GM21737 (cell line): Measurements from ENCODE around the gene IGFL4.

ENCODE experiments used
- ATAC-seq: cut with Tn5 transposase; IDR thresholded peaks from one replicate; pipeline ENCODE4 v1.9.1; 2021; ENCODE audit warnings: mild to moderate bottlenecking, moderate library complexity; ENCODE audit not compliant: unreplicated experiment

Gene IGFL4

GRCh38 chr19:46022061-46022430 lies 18.8 kb downstream of the IGFL4 start:
- no peak for ATAC-seq

- no peak for ATAC-seq
Measured at GRCh38 chr19:46021531-46022041, 19.2 kb downstream of the IGFL4 start.

GRCh38 chr19:46020819-46021125 lies 20.0 kb downstream of the IGFL4 start:
- ATAC-seq: no peak

GRCh38 chr19:46019270-46019669 lies 21.5 kb downstream of the IGFL4 start:
- no peak for ATAC-seq

- ATAC-seq: no peak
Measured at GRCh38 chr19:46018729-46019251, 22.0 kb downstream of the IGFL4 start.

GRCh38 chr19:46017874-46018675 lies 22.7 kb downstream of the IGFL4 start:
- no peak for ATAC-seq

- ATAC-seq: no peak
Measured at GRCh38 chr19:46017095-46017429, 23.7 kb downstream of the IGFL4 start.

GRCh38 chr19:46016426-46017094 lies 24.2 kb downstream of the IGFL4 start:
- no peak for ATAC-seq

- ATAC-seq: no peak
Measured at GRCh38 chr19:46015687-46016425, 24.9 kb downstream of the IGFL4 start.

- ATAC-seq: no peak
Measured at GRCh38 chr19:46014941-46015686, 25.7 kb downstream of the IGFL4 start.

GRCh38 chr19:46014534-46014933 lies 26.3 kb downstream of the IGFL4 start:
- no peak for ATAC-seq

GRCh38 chr19:46009530-46010510 lies 31.0 kb downstream of the IGFL4 start:
- no peak for ATAC-seq

- ATAC-seq: no peak
Measured at GRCh38 chr19:46006411-46006810, 34.4 kb downstream of the IGFL4 start.

- ATAC-seq: no peak
Measured at GRCh38 chr19:46002678-46003275, 38.0 kb downstream of the IGFL4 start.

GRCh38 chr19:46000491-46001246 lies 40.1 kb downstream of the IGFL4 start:
- ATAC-seq: no peak

- ATAC-seq: no peak
Measured at GRCh38 chr19:45999653-46000121, 41.1 kb downstream of the IGFL4 start.

GRCh38 chr19:45998834-45999233 lies 42.0 kb downstream of the IGFL4 start:
- no peak for ATAC-seq

- ATAC-seq: no peak
Measured at GRCh38 chr19:45996933-45997332, 43.9 kb downstream of the IGFL4 start.
